Activated CD8-positive, alpha-beta memory T cell treated with anti-CD3 and anti-CD28 coated beads for 36 hours (primary cell): ENCODE results near the gene MDM2. TPM values are rescaled to one million over a fixed set of nuclear protein-coding genes. Genes with fewer than 3 reads are reported as not detected.

Source experiments
- CTCF ChIA-PET: fragments of 350-600 bp; sonication (Branson Sonifier 250); formaldehyde crosslinking; loops from one replicate; lab custom pipeline; 2021; ENCODE audit warnings: antibody characterized with exemption; lab: Charles Lee
- POLR2A ChIA-PET: fragments of 350-600 bp; sonication (Branson Sonifier 250); formaldehyde crosslinking; loops from one replicate; lab custom pipeline; 2021; ENCODE audit warnings: antibody characterized with exemption; lab: Charles Lee
- total RNA-seq, 2 experiments: library from RNA; stranded (reverse); gene quantifications; one replicate each; pipeline ENCODE4 v1.2.3, GENCODE V29; 2021

The MDM2 gene
- total RNA-seq, 2 experiments from 2014 or later = 176 to 196 TPM

GRCh38 chr12:68882251-68882964 is 74.4 kb downstream of the MDM2 start:
- ChIA-PET CTCF (no interaction called here), POLR2A (no interaction called here)

GRCh38 chr12:68883151-68883550 is 75.2 kb downstream of the MDM2 start:
- CTCF ChIA-PET = no interaction called here
- POLR2A ChIA-PET = no interaction called here

- CTCF ChIA-PET = no interaction called here
Observed at GRCh38 chr12:68884251-68884650, 76.3 kb downstream of the MDM2 start.

GRCh38 chr12:68885381-68885780 is 77.4 kb downstream of the MDM2 start:
- CTCF ChIA-PET = no interaction called here
- POLR2A ChIA-PET = no interaction called here

More at GRCh38 chr12:68884251-68884650, 76.3 kb downstream of the MDM2 start:
- POLR2A ChIA-PET = no interaction called here

GRCh38 chr12:68886636-68887572 is 78.9 kb downstream of the MDM2 start:
- ChIA-PET CTCF (no interaction called here), POLR2A (no interaction called here)

GRCh38 chr12:68887641-68888040 is 79.7 kb downstream of the MDM2 start:
- ChIA-PET CTCF (no interaction called here), POLR2A (no interaction called here)

GRCh38 chr12:68888243-68888642 is 80.3 kb downstream of the MDM2 start:
- POLR2A ChIA-PET = no interaction called here

GRCh38 chr12:68890701-68891113 is 82.7 kb downstream of the MDM2 start:
- POLR2A ChIA-PET = no interaction called here
- CTCF ChIA-PET = no interaction called here

More at GRCh38 chr12:68888243-68888642, 80.3 kb downstream of the MDM2 start:
- CTCF ChIA-PET = no interaction called here

- ChIA-PET CTCF (no interaction called here), POLR2A (no interaction called here)
Observed at GRCh38 chr12:68891141-68891540, 83.2 kb downstream of the MDM2 start.

GRCh38 chr12:68893201-68893600 is 85.2 kb downstream of the MDM2 start:
- CTCF ChIA-PET = no interaction called here
- POLR2A ChIA-PET = no interaction called here

GRCh38 chr12:68893741-68894140 is 85.8 kb downstream of the MDM2 start:
- CTCF ChIA-PET = no interaction called here

GRCh38 chr12:68894276-68894855 is 86.4 kb downstream of the MDM2 start:
- ChIA-PET POLR2A (interaction anchor here (0.7 kb wide), 1 partner anchor 47 kb away, joined by 9 read pairs; no protein-coding TSS in a partner anchor), CTCF (no interaction called here)

More at GRCh38 chr12:68893741-68894140, 85.8 kb downstream of the MDM2 start:
- POLR2A ChIA-PET = no interaction called here

GRCh38 chr12:68896881-68897540 is 89.0 kb downstream of the MDM2 start:
- POLR2A ChIA-PET = no interaction called here
- CTCF ChIA-PET = no interaction called here

- ChIA-PET CTCF (no interaction called here), POLR2A (no interaction called here)
Observed at GRCh38 chr12:68899251-68899771, 91.3 kb downstream of the MDM2 start.

- CTCF ChIA-PET = no interaction called here
Observed at GRCh38 chr12:68900241-68900640, 92.3 kb downstream of the MDM2 start.

More at GRCh38 chr12:68900241-68900640, 92.3 kb downstream of the MDM2 start:
- POLR2A ChIA-PET = no interaction called here
